HUDEP-2 (cell line): ENCODE measurements around the gene RAB26.
A peak's percentile ranks its signal among the peaks of the same experiment; 100 is the strongest.

ENCODE experiments used
- DNase-seq, 76 experiments: peaks; one replicate each; lab custom pipeline; 2025; ENCODE audit not compliant: unreplicated experiment in 76 of 76; lab: John Stamatoyannopoulos, UW

RAB26 gene

DNA sequence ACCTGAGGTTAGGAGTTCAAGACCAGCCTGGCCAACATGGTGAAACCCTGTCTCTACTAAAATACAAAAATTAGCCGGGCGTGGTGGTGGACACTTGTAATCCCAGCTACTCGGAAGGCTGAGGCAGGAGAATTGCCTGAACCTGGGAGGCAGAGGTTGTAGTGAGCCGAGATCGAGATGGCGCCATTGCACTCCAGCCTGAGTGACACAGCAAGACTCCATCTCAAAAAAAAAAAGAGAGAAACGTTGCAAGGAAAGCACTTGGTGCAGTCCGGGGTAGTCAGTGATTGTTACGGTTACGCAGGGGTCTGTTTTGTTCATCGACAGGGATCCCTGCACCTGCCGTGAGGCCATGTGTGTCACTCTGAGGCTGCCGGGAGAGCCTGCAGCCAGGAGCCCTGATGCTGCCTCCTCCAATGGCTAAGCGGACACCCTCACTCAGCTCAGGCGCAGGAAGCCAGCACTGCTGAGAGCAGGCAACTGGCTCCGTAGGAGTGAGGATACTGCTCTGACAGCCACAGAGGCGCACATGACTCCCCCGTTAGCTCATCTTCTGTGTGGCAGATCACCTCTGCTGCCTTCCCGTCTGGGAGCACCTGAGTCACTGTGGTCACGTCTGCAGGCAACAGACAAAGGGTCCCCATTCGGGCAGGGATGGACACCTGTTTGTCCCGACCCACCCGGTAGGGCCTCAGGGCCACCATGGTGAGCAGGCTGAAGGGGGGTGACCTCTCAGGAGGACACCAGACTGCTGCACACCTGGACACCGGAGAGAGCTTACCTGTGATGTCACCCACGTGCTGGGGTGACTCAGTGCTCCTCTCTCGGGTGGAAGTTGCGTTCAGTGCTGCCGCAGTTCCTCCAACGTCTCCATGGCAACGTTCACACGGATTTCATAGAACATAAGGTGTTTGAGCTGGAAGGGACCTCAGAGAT is 5.2 kb upstream of the RAB26 start:
- DNase-seq = no peak

DNA sequence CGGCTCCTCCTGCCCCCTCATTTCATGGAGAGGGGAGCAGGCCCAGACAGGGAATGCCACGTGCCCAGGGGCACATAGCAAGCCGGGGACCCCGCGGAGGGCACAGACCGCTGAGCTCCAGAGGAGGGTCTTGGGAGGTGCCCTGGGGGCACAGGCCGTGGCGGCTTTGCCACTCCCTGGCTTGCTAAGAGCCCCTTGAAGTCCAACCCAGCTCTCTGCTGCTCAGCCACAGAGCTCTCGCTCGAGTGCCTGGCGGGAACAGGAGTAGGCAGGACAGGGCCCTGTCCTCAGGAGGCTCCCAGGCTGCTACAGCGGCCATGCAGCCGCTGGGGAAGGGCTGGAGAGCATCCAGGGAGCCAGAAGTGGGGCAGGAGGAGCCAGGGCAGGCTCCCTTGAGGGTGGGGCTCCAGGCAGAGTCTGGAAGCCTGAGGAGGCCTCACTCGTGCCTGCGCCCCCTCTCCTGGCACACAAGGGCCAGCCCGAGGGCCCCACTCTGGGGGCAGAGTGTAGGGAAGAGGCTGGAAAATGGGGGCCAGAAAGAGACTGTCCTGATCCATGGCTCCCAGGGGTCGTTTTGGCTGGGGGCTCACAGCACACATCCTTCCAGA is 4.4 kb upstream of the RAB26 start:
- DNase-seq = no peak

DNA sequence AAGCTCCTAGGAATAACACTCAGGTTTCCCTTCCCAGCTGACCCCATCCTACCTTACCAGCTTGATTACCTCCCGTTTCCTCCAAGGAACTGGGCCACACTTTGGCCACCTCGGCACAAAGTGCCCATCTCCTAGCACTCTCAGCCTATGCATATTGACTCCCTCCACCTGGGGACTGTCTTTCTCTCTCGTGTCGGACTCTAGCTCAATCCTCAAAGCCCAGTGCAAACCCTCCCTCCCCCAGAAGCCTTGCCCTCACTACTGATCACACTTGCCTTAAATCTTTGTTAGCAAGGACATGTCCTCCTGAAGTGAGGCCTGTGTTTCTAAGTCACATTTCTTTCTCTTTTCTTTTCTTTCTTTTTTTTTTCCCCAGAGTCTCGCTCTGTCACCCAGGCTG is 2.6 kb upstream of the RAB26 start:
- DNase-seq = no peak

DNA sequence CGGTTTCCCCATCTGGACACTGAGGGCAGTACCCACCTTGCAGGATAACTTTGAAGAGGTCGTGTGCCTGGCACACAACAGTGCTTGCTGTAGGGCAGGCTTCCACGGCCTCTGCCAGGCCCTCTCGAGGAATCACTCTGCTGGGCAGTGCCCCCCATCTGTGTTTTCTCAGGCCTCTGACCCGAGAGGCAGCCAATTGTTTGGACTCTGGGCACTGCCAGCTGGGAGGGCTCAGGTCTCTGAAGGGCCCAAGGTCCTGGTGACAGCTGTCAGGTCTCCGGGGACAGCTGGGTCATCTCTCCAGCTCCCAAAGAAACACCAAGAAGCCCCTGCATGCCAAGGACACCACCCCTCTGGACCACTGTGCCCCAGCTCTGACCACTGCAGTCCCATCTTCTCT is 1.0 kb upstream of the RAB26 start:
- no peak for DNase-seq

DNA sequence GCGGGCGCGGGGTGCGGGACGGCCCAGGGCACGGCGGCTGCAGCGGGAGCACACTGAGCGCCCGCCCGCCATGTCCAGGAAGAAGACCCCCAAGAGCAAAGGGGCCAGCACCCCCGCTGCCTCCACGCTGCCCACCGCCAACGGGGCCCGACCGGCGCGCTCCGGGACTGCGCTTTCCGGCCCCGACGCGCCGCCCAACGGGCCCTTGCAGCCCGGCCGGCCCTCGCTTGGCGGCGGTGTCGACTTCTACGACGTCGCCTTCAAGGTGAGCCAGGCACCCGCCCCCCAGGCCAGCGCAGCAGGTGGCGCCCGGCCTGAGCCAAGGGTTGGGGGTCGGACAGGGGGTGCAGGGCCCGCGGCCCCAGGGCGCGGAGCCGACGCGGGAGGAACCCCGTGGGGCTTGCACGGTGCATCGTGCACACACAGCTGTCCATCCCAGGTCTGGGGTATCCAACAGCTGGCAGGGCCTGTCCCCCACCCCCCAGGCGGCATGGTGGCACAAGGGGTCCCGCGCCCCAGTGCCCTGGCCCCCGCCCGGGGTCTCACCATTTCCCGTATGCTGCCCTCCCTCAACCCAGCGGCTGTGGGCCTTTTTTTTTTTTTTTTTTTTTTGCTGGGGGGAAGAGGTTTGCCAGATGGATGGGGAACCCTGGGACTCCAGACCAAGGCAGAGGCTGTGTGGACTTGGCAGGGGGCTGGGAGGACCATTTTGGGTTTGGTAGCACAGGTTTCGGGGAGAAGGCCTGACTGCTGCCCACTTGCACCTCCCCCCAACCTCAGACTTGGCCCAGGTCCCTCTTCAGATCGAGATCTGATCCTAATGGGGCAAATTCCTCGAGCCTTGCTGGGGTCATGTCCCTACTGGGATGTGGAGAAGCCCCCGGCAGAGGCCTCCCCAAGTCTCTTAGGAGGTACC is 547 bp downstream of the RAB26 start:
- peak in 7 of 76 experiments; percentile 10 to 43 (median 18) for DNase-seq

DNA sequence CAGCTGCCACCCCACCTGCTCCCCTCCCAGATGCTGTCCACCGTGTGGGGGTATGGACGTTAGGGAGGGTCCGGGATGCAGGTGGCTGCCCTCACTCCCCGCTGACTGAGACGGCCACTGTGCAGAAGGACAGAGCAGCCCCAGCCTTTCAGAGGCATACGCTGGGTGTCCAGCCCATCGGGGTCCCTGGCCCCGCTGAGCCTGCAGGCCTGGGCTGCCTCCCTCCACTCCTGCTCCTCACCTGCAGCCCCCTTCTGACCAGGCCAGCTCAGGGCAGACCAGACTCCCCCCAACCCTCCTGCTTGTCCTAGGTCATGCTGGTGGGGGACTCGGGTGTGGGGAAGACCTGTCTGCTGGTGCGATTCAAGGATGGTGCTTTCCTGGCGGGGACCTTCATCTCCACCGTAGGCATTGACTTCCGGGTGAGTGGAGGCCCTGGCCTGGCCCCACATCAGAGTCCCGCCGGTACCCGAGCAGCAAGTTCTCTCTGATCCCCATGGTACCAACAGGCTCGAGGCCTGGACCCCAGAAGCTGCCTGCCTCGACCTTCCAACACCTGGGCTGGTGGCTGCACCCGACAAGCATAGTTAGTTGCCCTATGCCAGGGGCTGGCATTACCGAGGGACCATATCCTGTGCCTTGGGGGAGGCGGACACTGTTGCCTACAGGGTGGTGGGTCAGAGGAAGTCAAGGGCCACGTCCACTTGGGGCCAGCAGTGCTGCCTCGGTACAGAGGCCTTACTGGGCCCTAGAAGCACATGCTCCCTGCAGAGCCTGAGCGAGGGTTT is 1.4 kb downstream of the RAB26 start:
- DNase-seq = peak in 14 of 76 experiments; percentile 7 to 52 (median 39)

DNA sequence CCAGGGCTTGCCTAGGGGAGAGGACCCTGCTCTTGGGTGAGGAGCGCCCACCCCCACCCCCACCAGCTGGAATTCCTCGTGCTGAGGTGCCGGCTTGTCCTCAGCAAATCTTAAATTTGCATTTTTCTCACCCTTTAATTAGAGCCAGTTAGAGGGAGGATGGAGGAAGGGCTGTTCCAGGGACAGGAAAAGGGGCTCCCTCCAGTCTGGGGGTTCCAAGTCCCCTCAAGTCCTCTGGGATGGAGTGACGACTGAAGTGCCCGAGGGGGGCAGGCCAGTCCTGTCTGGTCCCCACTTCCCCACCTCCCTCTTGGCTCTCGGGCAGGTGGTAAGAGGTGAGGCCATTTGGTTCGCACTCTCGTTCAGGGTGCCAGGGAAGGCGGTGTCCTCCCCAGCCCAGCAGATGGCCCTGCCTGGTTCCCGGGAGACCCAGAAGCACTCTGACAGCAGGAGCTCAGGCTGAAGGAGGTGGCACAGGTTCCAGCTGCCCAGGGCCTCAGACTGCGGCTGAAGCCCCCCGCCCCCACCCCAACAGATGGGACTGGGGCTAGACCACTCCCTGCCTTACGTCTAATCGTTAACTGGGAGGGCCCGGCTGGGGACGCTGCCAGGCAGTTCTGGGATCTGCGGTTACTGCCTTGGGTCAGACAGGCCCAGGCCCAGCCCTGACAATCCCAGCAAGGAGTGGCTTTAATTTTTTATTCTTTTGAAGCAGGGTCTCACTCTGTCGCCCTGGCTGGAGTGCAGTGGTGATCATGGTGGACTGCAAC is 2.2 kb downstream of the RAB26 start:
- peak in 65 of 76 experiments; percentile 19 to 82 (median 56) for DNase-seq

DNA sequence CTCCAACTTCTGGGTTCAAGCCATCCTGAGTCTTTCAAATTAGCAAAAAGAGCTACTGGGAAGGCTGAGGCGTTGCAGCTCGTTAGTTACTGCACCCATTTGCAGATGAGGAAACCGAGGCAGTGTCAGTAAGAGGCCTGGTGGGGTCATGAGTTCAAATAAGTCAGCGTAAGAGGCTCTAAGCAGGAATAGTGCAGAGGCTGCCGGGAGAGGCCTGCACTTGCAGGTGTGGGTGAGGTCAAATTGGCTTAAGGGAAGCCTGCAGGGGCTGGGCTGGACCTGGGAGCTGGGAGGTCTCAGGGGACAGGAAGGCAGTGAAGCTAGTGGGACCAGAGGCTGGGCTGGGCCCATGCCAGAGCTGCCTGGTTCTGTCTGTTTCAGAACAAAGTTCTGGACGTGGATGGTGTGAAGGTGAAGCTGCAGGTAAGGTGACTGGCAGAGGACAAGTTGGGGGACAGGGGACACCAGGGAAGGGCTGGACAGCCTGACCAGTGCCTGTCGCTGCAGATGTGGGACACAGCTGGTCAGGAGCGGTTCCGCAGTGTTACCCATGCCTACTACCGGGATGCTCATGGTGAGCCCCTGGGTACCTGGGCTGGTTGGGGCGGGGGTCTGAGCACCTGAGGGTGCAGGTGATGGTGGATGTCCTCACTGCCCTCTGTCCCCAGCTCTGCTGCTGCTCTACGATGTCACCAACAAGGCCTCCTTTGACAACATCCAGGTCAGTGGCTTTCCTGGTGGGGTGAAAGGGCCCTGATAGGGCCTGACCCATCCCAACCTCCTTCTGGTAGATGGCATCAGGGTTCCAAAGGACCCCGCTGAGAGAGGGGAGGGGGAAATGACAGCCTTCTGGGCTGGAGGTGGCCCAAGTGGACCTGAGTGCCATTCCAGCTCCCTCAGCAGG is 3.0 kb downstream of the RAB26 start:
- peak in 22 of 76 experiments; percentile 17 to 74 (median 44) for DNase-seq

DNA sequence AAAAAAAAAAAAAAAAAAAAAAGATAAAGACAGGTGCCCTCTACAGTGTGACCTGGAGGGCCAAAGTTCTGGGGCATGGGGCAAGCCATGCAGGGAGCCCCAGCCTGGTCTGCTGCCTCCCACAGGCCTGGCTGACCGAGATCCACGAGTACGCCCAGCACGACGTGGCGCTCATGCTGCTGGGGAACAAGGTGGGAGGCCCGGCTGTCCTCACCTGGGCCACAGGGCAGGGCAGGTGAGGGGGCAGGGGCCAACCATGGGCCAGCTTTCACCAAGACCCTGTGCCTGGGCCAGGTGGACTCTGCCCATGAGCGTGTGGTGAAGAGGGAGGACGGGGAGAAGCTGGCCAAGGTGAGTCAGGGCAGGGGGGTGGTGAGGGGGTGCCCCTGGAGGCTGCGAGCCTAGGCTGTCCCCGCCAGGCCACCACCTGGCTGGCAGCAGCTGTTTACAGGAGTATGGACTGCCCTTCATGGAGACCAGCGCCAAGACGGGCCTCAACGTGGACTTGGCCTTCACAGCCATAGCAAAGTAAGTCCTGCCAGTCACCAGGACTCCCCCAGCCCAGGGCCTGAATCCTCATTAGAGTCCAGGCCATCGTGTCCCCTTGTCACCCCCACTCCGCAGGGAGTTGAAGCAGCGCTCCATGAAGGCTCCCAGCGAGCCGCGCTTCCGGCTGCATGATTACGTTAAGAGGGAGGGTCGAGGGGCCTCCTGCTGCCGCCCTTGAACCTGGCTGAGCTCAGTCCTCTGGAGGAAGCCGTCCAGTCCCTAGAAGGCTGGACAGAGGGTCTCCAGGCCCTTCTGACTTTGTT is 4.5 kb downstream of the RAB26 start:
- peak in 24 of 76 experiments; percentile 9 to 65 (median 34) for DNase-seq

DNA sequence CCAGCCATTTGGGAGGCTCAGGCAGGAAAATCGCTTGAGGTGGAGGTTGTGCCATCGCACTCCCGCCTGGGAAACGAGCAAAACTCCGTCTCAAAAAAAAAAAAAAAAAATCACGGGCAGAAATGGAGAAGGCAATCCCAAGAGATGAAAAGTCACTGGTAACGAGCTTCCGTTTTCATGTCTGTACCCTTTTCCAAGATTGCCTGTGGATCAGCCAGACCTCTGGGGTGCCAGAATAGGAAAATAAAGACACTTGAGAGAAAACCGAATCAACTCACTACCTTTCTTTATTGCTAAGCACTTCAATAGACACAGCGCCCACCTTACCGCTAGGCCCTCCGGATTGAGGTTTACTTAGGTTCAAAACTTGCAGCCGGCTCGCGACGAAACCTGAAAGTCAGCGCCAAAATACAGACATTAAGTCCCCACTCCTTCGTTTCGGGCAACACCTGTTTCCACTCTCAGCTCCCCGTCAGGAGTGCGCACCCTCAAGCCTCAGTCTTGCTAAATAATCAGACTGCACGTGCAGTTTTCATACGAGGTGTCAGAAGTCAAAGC is 6.2 kb downstream of the RAB26 start:
- DNase-seq = peak in 11 of 76 experiments; percentile 4 to 70 (median 46)

DNA sequence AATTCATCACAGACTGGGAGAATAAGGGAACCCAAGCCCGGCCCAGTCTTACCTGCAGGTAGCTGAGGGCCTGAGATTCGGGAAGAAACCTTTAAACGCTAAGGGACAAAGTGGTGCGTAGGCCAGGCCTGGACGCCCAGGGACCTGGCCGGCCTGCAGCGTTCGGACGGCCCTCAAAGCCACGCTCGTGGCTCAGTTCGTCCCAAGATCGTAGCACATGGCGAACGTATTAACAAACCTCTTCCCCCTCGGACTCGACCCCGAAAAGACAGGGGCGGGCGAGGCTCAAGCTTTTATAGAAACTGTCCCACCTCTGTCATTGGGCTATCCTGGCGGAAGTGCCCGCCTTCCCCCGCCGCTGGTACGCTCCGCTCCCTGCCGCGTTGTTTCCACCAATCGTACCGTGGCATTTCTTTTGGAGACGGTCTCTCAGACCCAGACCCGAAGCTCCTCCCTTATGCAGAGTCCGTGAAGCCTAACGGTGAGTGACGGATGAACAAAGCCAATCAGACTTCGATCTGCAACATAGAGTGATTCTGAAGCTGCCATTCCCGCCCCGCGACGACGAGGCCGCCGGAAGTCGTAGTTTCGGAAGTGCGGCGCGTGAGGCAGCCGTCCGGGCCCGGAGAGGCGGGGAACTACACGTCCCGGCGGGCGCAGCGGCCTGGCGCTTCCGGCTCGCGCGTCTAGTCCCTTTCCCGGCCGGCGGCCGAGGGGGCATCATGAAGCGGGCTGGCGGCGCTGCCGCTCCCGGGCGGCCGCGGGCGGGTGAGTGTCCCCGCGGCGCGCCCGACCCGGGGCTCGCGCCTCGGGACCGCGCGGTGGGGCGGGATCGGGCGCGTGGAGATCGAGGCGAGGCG is 6.9 kb downstream of the RAB26 start, which contains the start of gene TRAF7:
Gene TRAF7, plus strand, starts transcription at position 692 of the 860 bp plus-strand sequence. CDS start 8,139 bp downstream, outside the sequence.
- DNase-seq = peak in 75 of 76 experiments; percentile 79 to 100 (median 99)

DNA sequence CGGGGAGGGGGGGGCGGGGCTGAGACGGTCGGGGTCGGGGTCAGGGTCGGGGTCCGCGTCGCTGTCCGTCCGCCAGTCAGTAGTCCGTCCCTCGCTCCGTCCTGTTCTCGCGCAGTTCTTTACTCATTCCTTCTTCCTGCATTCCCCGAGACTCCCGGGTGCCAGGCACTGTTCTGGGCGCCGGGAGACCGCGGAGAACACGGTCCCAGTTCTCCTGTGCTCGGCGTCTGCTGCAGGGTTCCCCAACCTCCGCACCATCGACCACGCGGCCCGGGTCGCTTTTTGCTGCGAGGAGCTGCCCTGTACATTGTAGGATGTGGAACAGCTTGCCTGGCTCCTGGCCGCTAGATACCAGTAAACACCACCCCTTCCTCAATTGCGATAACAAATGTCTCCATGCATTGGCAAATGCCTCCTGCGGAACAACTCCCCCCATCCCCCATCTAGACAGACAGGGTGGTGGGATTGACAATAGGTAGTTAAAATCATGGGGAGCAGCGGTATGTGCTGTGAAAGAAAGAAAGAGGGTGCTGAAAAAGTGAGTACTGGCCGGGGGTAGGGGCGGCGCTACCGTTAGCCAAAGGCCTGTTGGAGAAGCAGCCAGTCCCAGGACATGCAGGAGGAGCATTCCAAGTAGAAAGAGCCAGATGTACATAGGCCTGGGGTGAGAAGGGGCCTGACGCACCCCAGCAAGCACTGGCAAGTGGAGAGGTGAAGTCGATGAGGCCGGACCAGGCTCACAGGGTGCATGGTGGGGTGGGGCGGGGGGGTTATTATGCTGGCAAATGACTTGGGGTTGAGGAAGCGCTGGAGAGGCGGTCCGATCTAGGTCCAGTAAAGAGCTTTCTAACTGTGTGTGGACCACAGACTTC is 7.8 kb downstream of the RAB26 start:
- peak in 23 of 76 experiments; percentile 10 to 61 (median 23) for DNase-seq

DNA sequence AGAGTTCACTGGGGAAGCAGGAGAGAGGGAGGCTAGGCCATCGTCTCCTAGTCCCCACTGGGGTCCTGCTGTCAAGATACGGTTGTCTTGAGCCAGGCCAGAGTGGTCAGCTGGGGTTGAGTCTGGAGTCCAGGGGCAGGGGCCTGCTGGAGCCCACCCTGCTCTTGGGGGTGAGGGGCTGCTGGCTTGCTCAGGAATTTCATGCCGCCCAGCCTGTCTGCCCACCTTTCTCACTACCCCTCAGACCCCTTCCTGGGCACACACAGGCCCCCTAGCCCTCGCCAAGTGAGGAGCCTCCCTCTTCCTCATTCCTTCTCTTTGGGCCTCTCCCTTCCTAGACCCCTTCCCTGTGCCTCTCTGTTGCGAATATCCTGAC is 8.4 kb downstream of the RAB26 start:
- DNase-seq = no peak

DNA sequence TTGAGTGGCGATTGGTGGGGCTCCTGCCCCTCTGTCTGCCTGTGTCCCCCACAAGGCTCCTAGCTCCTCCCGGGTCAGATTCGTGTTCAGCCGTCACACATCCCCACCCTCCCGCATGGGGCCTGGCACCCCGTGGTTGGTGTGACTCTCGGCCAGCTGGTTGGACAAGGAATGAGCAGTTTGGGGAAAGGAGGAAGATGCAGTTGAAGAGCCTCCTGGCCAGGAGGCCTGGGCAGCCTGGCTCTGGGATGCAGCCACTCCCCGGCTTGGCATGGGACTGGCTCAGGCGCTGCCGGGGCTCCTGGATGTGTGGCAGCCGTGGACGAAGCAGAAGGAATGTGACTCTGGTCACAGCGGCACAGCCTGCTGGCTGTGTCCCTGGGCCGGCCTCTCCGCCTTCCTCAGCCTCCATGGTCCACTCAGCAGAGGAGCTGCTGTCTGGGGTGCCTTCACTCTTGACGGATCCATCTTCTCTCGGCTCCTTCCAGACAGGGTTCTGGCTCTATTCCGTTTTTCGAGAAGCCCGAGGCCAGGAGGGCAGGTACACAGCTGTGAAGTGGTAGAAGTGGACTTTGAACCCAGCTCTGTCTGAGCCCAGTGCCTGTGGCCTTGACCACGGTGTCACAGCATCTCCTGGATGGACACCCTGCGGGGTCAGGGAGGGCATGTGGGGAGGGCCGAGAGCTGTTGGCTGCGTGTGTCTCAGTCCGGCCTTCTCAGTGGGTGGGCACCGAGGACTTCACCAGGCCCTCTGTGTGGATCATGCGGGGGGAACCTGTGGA is 9.2 kb downstream of the RAB26 start:
- DNase-seq = no peak
